K562 (cell line): ENCODE data around the gene TMPRSS9. TPM values are rescaled to one million over a fixed set of nuclear protein-coding genes. Genes with fewer than 3 reads are reported as not detected.
A peak's percentile ranks its signal among the peaks of the same experiment; 100 is the strongest.

Experiments
- ADNP ChIP-seq: fragments of 200-800 bp; sonication (Bioruptor generic); IDR thresholded peaks from 2 replicates; pipeline ENCODE4 v1.6.1; 2016; ENCODE audit warnings: missing genetic modification characterization, missing compliant biosample characterization
- CBX1 ChIP-seq: sonication (generic); IDR thresholded peaks from 2 replicates; pipeline ENCODE4 v1.6.1; 2016; ENCODE audit warnings: antibody characterized with exemption, low read depth, mild to moderate bottlenecking
- CTCFL ChIP-seq: IDR thresholded peaks from 2 replicates; pipeline ENCODE4 v1.6.1; 2011; ENCODE audit warnings: borderline replicate concordance, low read depth, mild to moderate bottlenecking, moderate library complexity, low read length; ENCODE audit not compliant: insufficient read depth, poor library complexity, severe bottlenecking
- FOXP1 ChIP-seq: sonication (generic); formaldehyde crosslinking; IDR thresholded peaks from 2 replicates; pipeline ENCODE4 v1.8.0; 2022; ENCODE audit warnings: mild to moderate bottlenecking, missing genetic modification reagents
- MITF ChIP-seq: IDR thresholded peaks from 2 replicates; pipeline ENCODE4 v1.6.1; 2014; ENCODE audit warnings: antibody characterized with exemption
- NEUROD1 ChIP-seq: fragments of 150-350 bp; IDR thresholded peaks from 2 replicates; pipeline ENCODE4 v1.6.1; 2014; ENCODE audit warnings: borderline replicate concordance, low read length, low read depth; ENCODE audit not compliant: partially characterized antibody
- NRF1 ChIP-seq, 2 experiments: fragments of 450-650 bp; IDR thresholded peaks in 1 of 2; conservative IDR thresholded peaks in 1 of 2; 2 replicates each; pipeline ENCODE4 v1.6.1; 2014; ENCODE audit warnings: mild to moderate bottlenecking in 2 of 2
- RBBP5 ChIP-seq: fragments of 200-600 bp; sonication (generic); IDR thresholded peaks from 2 replicates; pipeline ENCODE4 v1.6.1; 2012; ENCODE audit warnings: borderline replicate concordance, mild to moderate bottlenecking, low read length, control low read depth, inconsistent platforms; ENCODE audit not compliant: insufficient read depth, poor library complexity, severe bottlenecking
- RBM25 ChIP-seq: fragments of 200-400 bp; formaldehyde crosslinking; IDR thresholded peaks from 2 replicates; pipeline ENCODE4 v1.6.1; 2018; ENCODE audit warnings: low read length, low read depth, moderate library complexity; ENCODE audit not compliant: severe bottlenecking
- SAP30 ChIP-seq: fragments of 200-600 bp; sonication (generic); IDR thresholded peaks from 2 replicates; pipeline ENCODE4 v1.6.1; 2012; ENCODE audit warnings: borderline replicate concordance, low read depth, mild to moderate bottlenecking, moderate library complexity, low read length, control low read depth, inconsistent platforms; ENCODE audit not compliant: insufficient read depth, poor library complexity, severe bottlenecking
- TEAD1 ChIP-seq, 2 experiments: fragments of 450-650 bp in 1 of 2; sonication (generic) in 1 of 2; formaldehyde crosslinking; IDR thresholded peaks; 2 replicates each; pipeline versions ENCODE4 v1.4.0 to v1.8.0; 2020 to 2022; ENCODE audit warnings: mild to moderate bottlenecking in 2 of 2, missing genetic modification reagents in 1 of 2
- polyA plus RNA-seq, 8 experiments: library from polyadenylated mRNA; depleted of rRNA in 4 of 8; stranded (reverse) in 5 of 8; unstranded in 3 of 8; fragments of >200 nt; fragmentation: Nextera tagmentation in 2 of 8; fragmentation: Illumina TruSeq in 1 of 8; extraction: Ambion mirVana in 2 of 8; extraction: Trizol in 1 of 8; gene quantifications; 2 replicates each; pipeline versions ENCODE4 v1.2.1 to v1.2.3, GENCODE V29; 2011 to 2014; ENCODE audit warnings: inconsistent platforms in 1 of 8, missing spikeins in 1 of 8
- total RNA-seq, 7 experiments: library from RNA; depleted of rRNA in 6 of 7; stranded (reverse); fragments of >200 nt in 6 of 7; fragmentation: Illumina TruSeq in 2 of 7; extraction: Trizol in 2 of 7; gene quantifications; 2 replicates each; pipeline versions ENCODE4 v1.2.1 to v1.2.3, GENCODE V29; 2011 to 2021; ENCODE audit warnings: low replicate concordance in 1 of 7
- TF ChIP-seq, protein P1 (sequence below): fragments of 250-450 bp; sonication (Bioruptor Pico); IDR thresholded peaks from 2 replicates; pipeline ENCODE4 v1.4.0; 2020; ENCODE audit warnings: mild to moderate bottlenecking, moderate library complexity

Gene TMPRSS9
- total and polyA plus RNA-seq, 9 of the 15 experiments (the other 6 are each of a cell fraction or from before 2014, with no cell fraction given): 0.01 to 0.03 TPM; not detected in 7

DNA sequence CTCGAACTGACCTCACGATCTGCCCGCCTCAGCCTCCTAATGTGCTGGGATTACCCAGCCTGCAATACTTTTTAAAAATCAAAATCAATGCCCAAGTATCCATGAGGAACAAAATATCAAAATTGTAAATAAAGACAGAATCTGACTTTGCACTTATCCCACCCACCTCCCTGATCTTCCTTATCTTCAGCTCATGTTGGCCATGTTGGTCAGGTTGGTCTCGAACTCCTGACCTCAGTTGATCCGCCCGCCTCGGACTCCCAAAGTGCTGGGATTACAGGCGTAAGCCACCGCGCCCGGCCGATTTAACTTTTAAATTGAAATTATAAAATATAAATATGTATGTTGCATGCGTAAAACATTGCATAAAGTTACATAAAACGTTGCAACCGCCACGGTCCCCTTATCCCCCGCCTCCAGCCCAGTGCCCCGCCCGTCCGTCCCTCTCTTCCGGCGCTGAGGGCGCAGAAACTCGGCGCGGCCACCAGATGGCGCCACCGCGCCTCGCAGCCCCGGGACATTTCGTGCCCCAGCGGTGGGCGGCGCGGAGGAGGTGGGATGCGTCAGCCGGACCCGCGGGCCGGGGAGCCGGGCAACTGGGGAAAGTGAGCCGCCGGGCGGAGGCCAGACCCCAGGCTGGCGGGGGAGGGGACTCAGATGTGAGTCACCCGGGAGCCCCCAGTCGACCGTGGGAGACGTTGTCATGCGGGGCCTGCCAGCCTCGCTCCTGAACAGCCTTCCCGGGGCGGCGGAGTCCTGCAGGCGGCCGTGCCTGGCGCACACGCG is 114.4 kb downstream of the TMPRSS9 start (continued):
- TF ChIP-seq, protein P1, sequence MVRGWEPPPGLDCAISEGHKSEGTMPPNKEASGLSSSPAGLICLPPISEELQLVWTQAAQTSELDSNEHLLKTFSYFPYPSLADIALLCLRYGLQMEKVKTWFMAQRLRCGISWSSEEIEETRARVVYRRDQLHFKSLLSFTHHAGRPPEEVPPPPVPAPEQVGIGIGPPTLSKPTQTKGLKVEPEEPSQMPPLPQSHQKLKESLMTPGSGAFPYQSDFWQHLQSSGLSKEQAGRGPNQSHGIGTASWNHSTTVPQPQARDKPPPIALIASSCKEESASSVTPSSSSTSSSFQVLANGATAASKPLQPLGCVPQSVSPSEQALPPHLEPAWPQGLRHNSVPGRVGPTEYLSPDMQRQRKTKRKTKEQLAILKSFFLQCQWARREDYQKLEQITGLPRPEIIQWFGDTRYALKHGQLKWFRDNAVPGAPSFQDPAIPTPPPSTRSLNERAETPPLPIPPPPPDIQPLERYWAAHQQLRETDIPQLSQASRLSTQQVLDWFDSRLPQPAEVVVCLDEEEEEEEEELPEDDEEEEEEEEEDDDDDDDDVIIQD: no peak
- peak; percentile 89 for TF ChIP-seq ADNP (tag)
- no peak for TF ChIP-seq TEAD1 (CRISPR knock-in tag; IDR thresholded peaks at IDR 0.05)
- TF ChIP-seq CTCFL: peak; percentile 68
- peak; percentile 76 for TF ChIP-seq RBM25
- peak; percentile 47 to 54 for TF ChIP-seq NRF1 (conservative IDR thresholded peaks at IDR 0.05 in 1 of 2, IDR thresholded peaks at IDR 0.05 in 1 of 2)
- no peak for TF ChIP-seq SAP30
- 0 out of 2 replicates have a peak, but pooled peaks have one; percentile 25 for TF ChIP-seq MITF
- 0 out of 2 replicates have a peak, but pooled peaks have one; percentile 78 for TF ChIP-seq FOXP1 (CRISPR knock-in tag)
- TF ChIP-seq NEUROD1: peak; percentile 11
- 0 out of 2 replicates have a peak, but pooled peaks have one; percentile 45 for TF ChIP-seq CBX1
- TF ChIP-seq RBBP5: no peak
